Suprapubic skin (tissue), 4 donors: ENCODE measurements around the gene KCNJ2.

ENCODE experiments used
- EP300 ChIP-seq: sonication (generic); formaldehyde crosslinking; IDR thresholded peaks from one replicate; pipeline ENCODE4 v1.6.1; 2017; ENCODE audit warnings: antibody characterized with exemption
- POLR2A ChIP-seq, 2 donors: fragments of 450-650 bp; IDR thresholded peaks; one replicate each; pipeline ENCODE4 v1.6.1; 2017; ENCODE audit warnings: antibody characterized with exemption in 2 of 2, mild to moderate bottlenecking in 2 of 2, moderate library complexity in 2 of 2
- POLR2AphosphoS5 ChIP-seq, 3 donors: sonication (generic); formaldehyde crosslinking; IDR thresholded peaks; one replicate each; pipeline ENCODE4 v1.6.1; 2017; ENCODE audit warnings: antibody characterized with exemption in 3 of 3
- TF ChIP-seq, protein P1 (sequence below), 2 donors: fragments of 200-600 bp in 1 of 2; fragments of 450-650 bp in 1 of 2; sonication (generic) in 1 of 2; IDR thresholded peaks; one replicate each; pipeline ENCODE4 v1.5.1; 2016 to 2019; ENCODE audit warnings: antibody characterized with exemption in 2 of 2, mild to moderate bottlenecking in 1 of 2, moderate library complexity in 1 of 2

GRCh38 chr17:70120425-70120824 is 48.9 kb upstream of the KCNJ2 start:
- TF ChIP-seq EP300: no peak
- TF ChIP-seq, protein P1, sequence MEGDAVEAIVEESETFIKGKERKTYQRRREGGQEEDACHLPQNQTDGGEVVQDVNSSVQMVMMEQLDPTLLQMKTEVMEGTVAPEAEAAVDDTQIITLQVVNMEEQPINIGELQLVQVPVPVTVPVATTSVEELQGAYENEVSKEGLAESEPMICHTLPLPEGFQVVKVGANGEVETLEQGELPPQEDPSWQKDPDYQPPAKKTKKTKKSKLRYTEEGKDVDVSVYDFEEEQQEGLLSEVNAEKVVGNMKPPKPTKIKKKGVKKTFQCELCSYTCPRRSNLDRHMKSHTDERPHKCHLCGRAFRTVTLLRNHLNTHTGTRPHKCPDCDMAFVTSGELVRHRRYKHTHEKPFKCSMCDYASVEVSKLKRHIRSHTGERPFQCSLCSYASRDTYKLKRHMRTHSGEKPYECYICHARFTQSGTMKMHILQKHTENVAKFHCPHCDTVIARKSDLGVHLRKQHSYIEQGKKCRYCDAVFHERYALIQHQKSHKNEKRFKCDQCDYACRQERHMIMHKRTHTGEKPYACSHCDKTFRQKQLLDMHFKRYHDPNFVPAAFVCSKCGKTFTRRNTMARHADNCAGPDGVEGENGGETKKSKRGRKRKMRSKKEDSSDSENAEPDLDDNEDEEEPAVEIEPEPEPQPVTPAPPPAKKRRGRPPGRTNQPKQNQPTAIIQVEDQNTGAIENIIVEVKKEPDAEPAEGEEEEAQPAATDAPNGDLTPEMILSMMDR (IDR thresholded peaks at IDR 0.05): no peak
- no peak for TF ChIP-seq POLR2AphosphoS5 (IDR thresholded peaks at IDR 0.05)
- no peak for TF ChIP-seq POLR2A (IDR thresholded peaks at IDR 0.05)
